GM18861 (cell line): ENCODE measurements around the gene TUBB6.
A peak's percentile ranks its signal among the peaks of the same experiment; 100 is the strongest.

Experiments used
- ATAC-seq: cut with Tn5 transposase; IDR thresholded peaks from one replicate; pipeline ENCODE4 v1.9.1; 2021; ENCODE audit not compliant: unreplicated experiment

TUBB6 gene

GRCh38 chr18:12290086-12290485 is 18.0 kb upstream of the TUBB6 start:
- no peak for ATAC-seq

- ATAC-seq, result no peak
Measured at GRCh38 chr18:12291161-12291560, 16.9 kb upstream of the TUBB6 start.

GRCh38 chr18:12291690-12292089 is 16.4 kb upstream of the TUBB6 start:
- no peak for ATAC-seq

GRCh38 chr18:12293831-12294230 is 14.2 kb upstream of the TUBB6 start:
- ATAC-seq, result no peak

- ATAC-seq, result no peak
Measured at GRCh38 chr18:12295389-12296086, 12.5 kb upstream of the TUBB6 start.

GRCh38 chr18:12296087-12296403 is 12.0 kb upstream of the TUBB6 start:
- no peak for ATAC-seq

GRCh38 chr18:12296457-12296856 is 11.6 kb upstream of the TUBB6 start:
- ATAC-seq, result no peak

- no peak for ATAC-seq
Measured at GRCh38 chr18:12299862-12300261, 8.2 kb upstream of the TUBB6 start.

- ATAC-seq, result no peak
Measured at GRCh38 chr18:12301263-12302005, 6.6 kb upstream of the TUBB6 start.

- no peak for ATAC-seq
Measured at GRCh38 chr18:12302391-12303147, 5.5 kb upstream of the TUBB6 start.

- no peak for ATAC-seq
Measured at GRCh38 chr18:12304351-12305210, 3.5 kb upstream of the TUBB6 start.

GRCh38 chr18:12305211-12305610 is 2.8 kb upstream of the TUBB6 start:
- ATAC-seq, result no peak

GRCh38 chr18:12305930-12306629 is 2.0 kb upstream of the TUBB6 start:
- no peak for ATAC-seq

- no peak for ATAC-seq
Measured at GRCh38 chr18:12306752-12307700, 1.0 kb upstream of the TUBB6 start.

- peak; percentile 32 for ATAC-seq
Measured at GRCh38 chr18:12308386-12309100, 502 bp downstream of the TUBB6 start.

GRCh38 chr18:12309683-12310198 is 1.7 kb downstream of the TUBB6 start:
- ATAC-seq, result no peak

- ATAC-seq, result no peak
Measured at GRCh38 chr18:12310762-12311161, 2.7 kb downstream of the TUBB6 start.

GRCh38 chr18:12312976-12313375 is 4.9 kb downstream of the TUBB6 start:
- no peak for ATAC-seq
